GM23248 (cell line): Measurements from ENCODE around the gene OPRL1. TPM values are rescaled to one million over a fixed set of nuclear protein-coding genes. Genes with fewer than 3 reads are reported as not detected.

Experiments used
- DNase-seq: peaks from one replicate; pipeline ENCODE4 v3.0.0-alpha.2; 2015
- H2AFZ ChIP-seq: fragments of 200-600 bp; sonication (generic); 2 replicates; pipeline ENCODE4 v1.6.1; 2016; ENCODE audit warnings: antibody characterized with exemption
- H3F3A ChIP-seq: fragments of 200-600 bp; sonication (generic); 2 replicates; pipeline ENCODE4 v1.6.1; 2016; ENCODE audit warnings: mild to moderate bottlenecking, antibody characterized with exemption, mixed run types; ENCODE audit not compliant: insufficient read depth
- H3K27ac ChIP-seq: fragments of 200-600 bp; sonication (generic); 2 replicates; pipeline ENCODE4 v1.5.1; 2016; ENCODE audit warnings: mild to moderate bottlenecking
- H3K27me3 ChIP-seq: fragments of 200-600 bp; sonication (generic); replicated peaks from 2 replicates; pipeline ENCODE4 v1.6.1; 2016; ENCODE audit warnings: mild to moderate bottlenecking; ENCODE audit not compliant: insufficient read depth
- H3K36me3 ChIP-seq: fragments of 200-600 bp; sonication (generic); 2 replicates; pipeline ENCODE4 v1.6.1; 2016; ENCODE audit warnings: low read depth, mild to moderate bottlenecking
- H3K4me1 ChIP-seq: fragments of 200-600 bp; sonication (generic); 2 replicates; pipeline ENCODE4 v1.6.1; 2016; ENCODE audit warnings: mild to moderate bottlenecking; ENCODE audit not compliant: insufficient read depth
- H3K4me2 ChIP-seq: fragments of 200-600 bp; sonication (generic); one replicate; pipeline ENCODE4 v1.6.1; 2016; ENCODE audit warnings: mild to moderate bottlenecking; ENCODE audit not compliant: unreplicated experiment
- H3K4me3 ChIP-seq: fragments of 200-600 bp; sonication (generic); 2 replicates; pipeline ENCODE4 v1.5.1; 2016; ENCODE audit warnings: mild to moderate bottlenecking
- H3K79me2 ChIP-seq: fragments of 200-600 bp; sonication (generic); 2 replicates; pipeline ENCODE4 v1.6.1; 2016; ENCODE audit warnings: mild to moderate bottlenecking; ENCODE audit not compliant: insufficient read depth
- H3K9ac ChIP-seq: fragments of 200-600 bp; sonication (generic); 2 replicates; pipeline ENCODE4 v1.6.1; 2016; ENCODE audit warnings: mild to moderate bottlenecking
- H3K9me2 ChIP-seq: fragments of 200-600 bp; sonication (generic); 2 replicates; pipeline ENCODE4 v1.6.1; 2016; ENCODE audit warnings: mixed run types, mild to moderate bottlenecking, moderate library complexity; ENCODE audit not compliant: insufficient read depth
- H3K9me3 ChIP-seq: fragments of 200-600 bp; sonication (generic); one replicate; pipeline ENCODE4 v1.6.1; 2017; ENCODE audit warnings: low read depth
- H4K20me1 ChIP-seq: fragments of 200-600 bp; sonication (generic); 2 replicates; pipeline ENCODE4 v1.6.0; 2016; ENCODE audit not compliant: insufficient read depth
- EZH2 ChIP-seq: fragments of 200-600 bp; sonication (generic); IDR thresholded peaks from 2 replicates; pipeline ENCODE4 v1.6.1; 2018; ENCODE audit warnings: antibody characterized with exemption, mild to moderate bottlenecking; ENCODE audit not compliant: insufficient read depth, poor library complexity, severe bottlenecking
- EZH2phosphoT487 ChIP-seq: fragments of 200-600 bp; sonication (generic); IDR thresholded peaks from 2 replicates; pipeline ENCODE4 v1.6.1; 2018; ENCODE audit warnings: antibody characterized with exemption, moderate library complexity, mild to moderate bottlenecking, low read depth; ENCODE audit not compliant: insufficient read depth
- WGBS, 2 experiments: methylation state at CpG; one replicate each; pipeline ENCODE4 v1.1.6; 2015 to 2017; ENCODE audit warnings: low lambda C conversion rate in 2 of 2, low coverage in 1 of 2; ENCODE audit errors: missing lambda C conversion rate in 2 of 2; 5-methylcytosine and 5-hydroxymethylcytosine counted together
- in situ Hi-C: fragments of 300-500 bp; cut with MboI; formaldehyde crosslinking; loops from 2 replicates; pipeline ENCODE4 v1.15.0; 2020
- polyA plus RNA-seq: library from polyadenylated mRNA; unstranded; fragments of >200 nt; fragmentation: Nextera tagmentation; extraction: Ambion mirVana; gene quantifications from 2 replicates; pipeline ENCODE4 v1.2.1, GENCODE V29; 2016
- total RNA-seq: library from RNA; depleted of rRNA; stranded (reverse); fragments of >200 nt; shearing (Covaris generic); gene quantifications from 2 replicates; pipeline ENCODE4 v1.2.3, GENCODE V29; 2014

Gene OPRL1
- total and polyA plus RNA-seq, 2 experiments from 2014 or later = 0.35 to 0.86 TPM

- in situ Hi-C loops = no loop called here
- Histone ChIP-seq H3K9me2 (no peaks in the 10 kb centered on the region), H3K27ac (no peak overlapping the region), H3K9me3 (no peaks in the 10 kb centered on the region), H3F3A (no peaks in the 10 kb centered on the region), H2AFZ (no peak overlapping the region), H3K4me1 (no peaks in the 10 kb centered on the region), H3K4me2 (no peak overlapping the region), H4K20me1 (no peaks in the 10 kb centered on the region), H3K79me2 (no peaks in the 10 kb centered on the region), H3K9ac (no peak overlapping the region), H3K4me3 (no peak overlapping the region), H3K27me3 (no peaks in the 10 kb centered on the region), H3K36me3 (peaks cover 7% of the 10 kb centered on the region; the same call in 1 of the 2 replicates)
- no peak for TF ChIP-seq EZH2
- TF ChIP-seq EZH2phosphoT487 = no peak
- DNase-seq = no peak
- WGBS, 2 experiments = 89 to 90% methylated on average over 28 to 31 of the region's 31 CpGs
These were observed 46.9 kb upstream of the OPRL1 start for GRCh38 chr20:64032706-64033624.

GRCh38 chr20:64033981-64034493 is 45.8 kb upstream of the OPRL1 start:
- Histone ChIP-seq H3K79me2 (no peaks in the 10 kb centered on the region), H2AFZ (no peak overlapping the region), H3K9me3 (no peaks in the 10 kb centered on the region), H3K4me2 (no peak overlapping the region), H4K20me1 (no peaks in the 10 kb centered on the region), H3K4me3 (no peak overlapping the region), H3K27me3 (no peaks in the 10 kb centered on the region), H3K4me1 (no peaks in the 10 kb centered on the region), H3F3A (no peaks in the 10 kb centered on the region), H3K27ac (no peak overlapping the region), H3K9me2 (no peaks in the 10 kb centered on the region), H3K9ac (no peak overlapping the region), H3K36me3 (peaks cover 3% of the 10 kb centered on the region; the same call in 1 of the 2 replicates)
- WGBS, 2 experiments = 55 to 67% methylated on average over 9 to 10 of the region's 11 CpGs
- in situ Hi-C loops = no loop called here
- no peak for DNase-seq
- TF ChIP-seq EZH2phosphoT487 (no peak), EZH2 (no peak)

DNA sequence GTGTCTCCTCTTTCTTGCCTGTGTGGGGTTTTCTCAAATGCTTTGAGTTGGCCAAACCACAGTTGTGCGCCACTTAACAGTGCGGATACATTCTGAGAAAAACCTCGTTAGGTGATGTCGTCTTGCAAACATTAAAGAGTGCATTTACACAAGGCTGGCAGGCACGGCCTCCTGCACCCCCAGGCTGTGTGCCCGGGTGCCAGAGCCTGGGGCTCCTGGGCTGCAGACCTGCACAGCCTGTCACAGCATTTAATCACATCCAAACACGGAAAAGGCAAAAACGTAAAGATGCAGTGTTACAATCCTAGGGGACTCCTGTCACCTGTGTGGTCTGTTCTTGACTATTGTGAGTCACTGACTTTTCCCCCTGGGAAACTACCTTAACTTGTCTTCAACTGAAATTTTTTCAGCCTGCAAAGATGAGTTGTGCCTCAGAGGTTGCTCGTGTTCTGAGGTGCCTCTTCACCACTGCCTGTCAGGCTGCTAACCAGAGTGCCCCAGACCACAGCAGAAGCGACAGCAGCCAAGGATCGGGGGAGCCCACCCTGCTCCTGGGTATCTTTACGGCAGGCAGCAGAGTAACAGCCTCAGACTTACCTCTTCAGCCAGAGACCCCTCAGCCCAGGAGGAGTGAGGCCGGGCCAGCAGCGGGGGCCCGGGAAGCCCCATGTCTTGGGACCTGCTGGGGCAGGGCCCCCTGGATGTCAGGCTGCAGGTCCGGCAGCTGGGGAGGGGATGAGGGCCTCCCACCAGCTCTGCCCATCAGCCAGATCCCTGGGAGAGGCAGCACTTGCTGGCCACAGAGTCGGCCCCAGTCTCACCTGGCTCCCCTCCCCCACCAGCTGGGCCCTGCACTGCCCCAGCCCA is 44.6 kb upstream of the OPRL1 start:
- Histone ChIP-seq H3K9ac (no peak overlapping the region), H3K4me3 (no peak overlapping the region), H3K9me2 (no peaks in the 10 kb centered on the region), H3F3A (no peaks in the 10 kb centered on the region), H3K27ac (no peak overlapping the region), H4K20me1 (no peaks in the 10 kb centered on the region), H3K9me3 (no peaks in the 10 kb centered on the region), H3K27me3 (peaks cover 12% of the 10 kb centered on the region; the same call in 1 of the 2 replicates), H2AFZ (no peak overlapping the region), H3K36me3 (no peaks in the 10 kb centered on the region; the same call in 1 of the 2 replicates), H3K4me2 (no peak overlapping the region), H3K79me2 (no peaks in the 10 kb centered on the region), H3K4me1 (no peaks in the 10 kb centered on the region)
- TF ChIP-seq EZH2phosphoT487 (no peak), EZH2 (no peak)
- 74 to 75% methylated on average over 13 to 17 of the region's 17 CpGs for WGBS, 2 experiments
- DNase-seq = no peak
- in situ Hi-C loops = no loop called here

DNA sequence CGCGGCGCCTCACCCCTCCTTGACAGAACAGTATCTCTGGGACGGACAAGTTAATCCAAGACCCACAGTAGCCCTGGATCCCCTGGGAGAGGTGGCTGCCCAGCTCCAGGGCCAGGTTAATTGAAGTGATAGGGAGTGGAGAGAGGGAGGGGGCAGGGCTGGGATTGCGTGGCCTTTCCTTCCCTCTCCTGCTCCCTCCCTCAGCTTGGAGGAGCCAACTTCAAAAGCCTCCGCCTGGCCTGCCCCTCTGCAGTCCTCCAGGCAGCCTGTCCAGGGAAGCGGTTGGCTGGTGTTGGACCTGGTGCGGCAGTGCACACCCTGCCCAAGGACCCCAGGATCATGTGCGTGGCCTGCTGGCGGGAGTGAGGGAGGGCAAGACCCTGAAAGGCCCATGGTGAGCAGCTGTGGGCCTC is 43.9 kb upstream of the OPRL1 start, which contains the start of gene C20orf204:
TSS of gene C20orf204 (plus strand) at position 250 of the 413 bp plus-strand sequence. CDS start at position 392, 142 bp downstream.
- Histone ChIP-seq H3K4me2 (no peak within 1 kb of the TSS), H4K20me1 (no peaks in the 10 kb centered on the region)

More for the DNA sequence above, 43.9 kb upstream of the OPRL1 start, which contains the start of gene C20orf204:
- Histone ChIP-seq H2AFZ (no peak within 1 kb of the TSS), H3K4me3 (no peak within 1 kb of the TSS), H3K9me3 (no peaks in the 10 kb centered on the region), H3K79me2 (no peaks in the 10 kb centered on the region), H3K27me3 (peaks cover 17% of the 10 kb centered on the region), H3K4me1 (no peaks in the 10 kb centered on the region), H3K9ac (no peak within 1 kb of the TSS), H3K27ac (no peak within 1 kb of the TSS), H3K9me2 (no peaks in the 10 kb centered on the region), H3K36me3 (no peaks in the 10 kb centered on the region), H3F3A (no peaks in the 10 kb centered on the region)
- in situ Hi-C loops = no loop called here
- TF ChIP-seq EZH2 (no peak), EZH2phosphoT487 (no peak)
- no peak for DNase-seq
- 78 to 89% methylated on average over 8 to 10 of the region's 10 CpGs for WGBS, 2 experiments
